Measurements from ENCODE around the gene CPD.
A peak's percentile ranks its signal among the peaks of the same experiment; 100 is the strongest.

Gene CPD

DNA sequence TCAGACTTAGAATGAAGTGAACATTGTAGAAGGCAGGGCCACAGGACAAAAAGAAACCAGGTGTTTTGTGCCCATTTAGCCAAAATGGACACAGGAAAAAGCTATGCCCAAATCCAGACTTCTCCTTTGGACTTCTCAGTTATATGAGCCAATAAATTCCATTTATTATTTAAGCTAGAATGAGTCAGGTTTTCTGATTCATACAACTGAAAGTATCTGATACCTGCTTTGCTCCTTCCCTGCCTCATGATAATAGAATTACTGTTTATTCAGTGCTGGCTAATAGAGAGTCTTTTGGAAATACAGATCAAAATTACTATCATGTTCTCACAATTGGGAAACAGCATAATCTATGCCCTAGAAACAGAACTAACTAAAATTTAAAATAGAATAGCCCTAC is 8.7 kb upstream of the CPD start:
- no peaks in the 10 kb centered on the region for H3K36me3 ChIP-seq (ENCODE audit: control insufficient read depth in 2 of 2, insufficient read depth in 2 of 2, low read length in 2 of 2)
- H3K27ac ChIP-seq (ENCODE audit: low read depth in 2 of 2, low read length in 2 of 2), result no peak overlapping the region
- H3K9me3 ChIP-seq (ENCODE audit: control insufficient read depth in 2 of 2, low read length in 2 of 2), result no peaks in the 10 kb centered on the region
- no peak overlapping the region for H3K9ac ChIP-seq (ENCODE audit: low read depth in 1 of 2, low read length in 2 of 2)
- H3K27me3 ChIP-seq (ENCODE audit: control insufficient read depth in 2 of 2, insufficient read depth in 2 of 2, low read length in 2 of 2), result no peaks in the 10 kb centered on the region
- H3K4me3 ChIP-seq (ENCODE audit: low read length in 2 of 2), result no peak overlapping the region
- peaks cover 2 to 3% of the 10 kb centered on the region in 2 donors for H3K4me1 ChIP-seq (ENCODE audit: control insufficient read depth in 2 of 2, insufficient read depth in 2 of 2, low read length in 2 of 2)

DNA sequence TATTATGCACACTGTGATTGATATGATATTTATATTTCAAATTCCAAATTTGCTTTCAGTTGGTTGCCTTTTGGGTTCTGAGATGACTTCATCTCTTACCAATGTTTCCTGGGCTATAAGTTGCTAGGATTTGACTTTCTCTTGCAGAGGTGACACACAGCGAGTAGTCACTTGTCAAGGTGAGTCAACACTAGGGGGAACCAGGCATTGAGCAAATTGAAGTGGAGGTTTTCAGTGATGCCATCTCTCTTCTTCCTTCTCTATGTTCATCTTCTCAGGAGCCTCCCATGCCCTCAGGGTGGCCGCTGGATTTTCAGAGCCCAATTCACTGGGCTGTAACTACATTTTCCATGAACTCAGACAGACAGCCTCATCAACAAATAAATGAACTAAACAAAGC is 6.0 kb upstream of the CPD start:
- H3K4me3 ChIP-seq (ENCODE audit: low read length in 2 of 2), result no peak overlapping the region
- H3K9me3 ChIP-seq (ENCODE audit: control insufficient read depth in 2 of 2, low read length in 2 of 2), result no peaks in the 10 kb centered on the region
- H3K9ac ChIP-seq (ENCODE audit: low read depth in 1 of 2, low read length in 2 of 2), result no peak overlapping the region
- H3K27ac ChIP-seq (ENCODE audit: low read depth in 2 of 2, low read length in 2 of 2), result no peak overlapping the region
- no peaks in the 10 kb centered on the region for H3K27me3 ChIP-seq (ENCODE audit: control insufficient read depth in 2 of 2, insufficient read depth in 2 of 2, low read length in 2 of 2)
- peaks cover 5 to 9% of the 10 kb centered on the region in 2 donors for H3K4me1 ChIP-seq (ENCODE audit: control insufficient read depth in 2 of 2, insufficient read depth in 2 of 2, low read length in 2 of 2)
- no peaks in the 10 kb centered on the region for H3K36me3 ChIP-seq (ENCODE audit: control insufficient read depth in 2 of 2, insufficient read depth in 2 of 2, low read length in 2 of 2)

DNA sequence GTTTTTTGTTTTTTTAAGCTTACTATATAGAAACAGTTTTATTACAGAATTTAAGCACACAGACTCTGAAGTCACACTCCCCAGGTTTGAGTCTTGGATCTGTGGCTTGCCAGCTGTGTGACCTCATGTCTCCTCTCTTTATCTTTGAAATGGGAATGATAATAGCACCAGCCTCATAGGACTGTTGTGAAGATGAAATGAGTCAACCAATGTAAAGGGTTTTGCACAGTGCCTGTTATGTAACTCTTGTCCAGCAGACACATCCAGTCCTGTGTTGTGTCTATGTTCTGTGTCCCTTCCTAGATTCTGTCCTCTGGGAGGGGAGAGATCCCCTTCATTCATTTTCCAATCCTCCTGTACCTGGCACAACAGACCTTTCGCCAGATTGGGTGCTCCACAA is 3.1 kb upstream of the CPD start:
- Histone ChIP-seq H3K9ac (ENCODE audit: low read depth in 1 of 2, low read length in 2 of 2) (no peak overlapping the region), H3K27ac (ENCODE audit: low read depth in 2 of 2, low read length in 2 of 2) (peak overlapping the region in 1 of 2 donors; percentile 42)

DNA sequence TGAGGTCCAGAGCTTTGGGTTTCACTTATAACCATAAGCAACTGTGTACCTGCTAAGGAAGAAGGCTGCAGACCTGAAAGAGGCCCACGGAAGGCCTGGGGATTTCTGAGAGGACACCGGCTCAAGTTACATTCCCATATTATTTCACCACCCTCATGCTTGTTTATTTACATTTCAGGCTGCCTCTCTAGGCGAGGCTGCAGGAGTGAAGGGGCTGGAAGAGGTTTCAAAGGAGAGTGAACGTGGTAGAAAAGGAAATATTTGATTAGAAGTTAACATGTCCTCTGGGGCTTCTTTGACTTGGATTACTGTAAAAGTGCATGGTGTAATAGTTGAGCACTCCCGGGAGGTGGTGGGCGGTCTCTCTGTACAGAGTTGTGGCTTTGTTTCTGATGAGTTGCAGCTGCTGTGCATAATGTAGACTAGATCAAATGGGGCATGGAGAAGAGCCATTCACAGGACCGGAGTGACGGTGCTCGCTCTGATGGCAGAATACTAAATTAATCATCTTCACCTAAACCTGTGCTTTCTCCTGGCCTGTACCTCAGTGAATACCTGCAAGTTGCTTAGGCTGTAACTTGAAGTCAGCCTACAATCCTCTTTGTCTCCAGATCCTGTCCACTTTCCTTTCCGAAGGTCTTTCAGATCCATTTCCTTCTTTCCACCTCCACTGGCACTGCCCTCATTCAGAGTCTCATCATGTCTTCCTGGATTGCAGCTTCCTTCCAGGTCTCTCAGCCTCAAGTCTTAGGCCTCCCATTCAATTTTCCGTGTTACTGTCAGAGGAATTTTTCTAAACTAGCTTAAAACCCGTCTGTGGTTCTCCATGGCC is 1.9 kb upstream of the CPD start:
- H3K9ac ChIP-seq (ENCODE audit: low read depth in 1 of 2, low read length in 2 of 2), result peak overlapping the region in 1 of 2 donors; percentile 26
- H3K4me1 ChIP-seq (ENCODE audit: control insufficient read depth in 2 of 2, insufficient read depth in 2 of 2, low read length in 2 of 2), result peaks cover 10 to 22% of the 10 kb centered on the region in 2 donors
- peak overlapping the region; percentile 41 to 42 for H3K27ac ChIP-seq (ENCODE audit: low read depth in 2 of 2, low read length in 2 of 2)
- no peaks in the 10 kb centered on the region for H3K36me3 ChIP-seq (ENCODE audit: control insufficient read depth in 2 of 2, insufficient read depth in 2 of 2, low read length in 2 of 2)
- no peak overlapping the region for H3K4me3 ChIP-seq (ENCODE audit: low read length in 2 of 2)
- no peaks in the 10 kb centered on the region for H3K9me3 ChIP-seq (ENCODE audit: control insufficient read depth in 2 of 2, low read length in 2 of 2)
- H3K27me3 ChIP-seq (ENCODE audit: control insufficient read depth in 2 of 2, insufficient read depth in 2 of 2, low read length in 2 of 2), result no peaks in the 10 kb centered on the region

More for the DNA sequence above, 3.1 kb upstream of the CPD start:
- Histone ChIP-seq H3K36me3 (ENCODE audit: control insufficient read depth in 2 of 2, insufficient read depth in 2 of 2, low read length in 2 of 2) (no peaks in the 10 kb centered on the region), H3K4me1 (ENCODE audit: control insufficient read depth in 2 of 2, insufficient read depth in 2 of 2, low read length in 2 of 2) (peaks cover 5 to 17% of the 10 kb centered on the region in 2 donors), H3K9me3 (ENCODE audit: control insufficient read depth in 2 of 2, low read length in 2 of 2) (no peaks in the 10 kb centered on the region), H3K27me3 (ENCODE audit: control insufficient read depth in 2 of 2, insufficient read depth in 2 of 2, low read length in 2 of 2) (no peaks in the 10 kb centered on the region), H3K4me3 (ENCODE audit: low read length in 2 of 2) (no peak overlapping the region)

DNA sequence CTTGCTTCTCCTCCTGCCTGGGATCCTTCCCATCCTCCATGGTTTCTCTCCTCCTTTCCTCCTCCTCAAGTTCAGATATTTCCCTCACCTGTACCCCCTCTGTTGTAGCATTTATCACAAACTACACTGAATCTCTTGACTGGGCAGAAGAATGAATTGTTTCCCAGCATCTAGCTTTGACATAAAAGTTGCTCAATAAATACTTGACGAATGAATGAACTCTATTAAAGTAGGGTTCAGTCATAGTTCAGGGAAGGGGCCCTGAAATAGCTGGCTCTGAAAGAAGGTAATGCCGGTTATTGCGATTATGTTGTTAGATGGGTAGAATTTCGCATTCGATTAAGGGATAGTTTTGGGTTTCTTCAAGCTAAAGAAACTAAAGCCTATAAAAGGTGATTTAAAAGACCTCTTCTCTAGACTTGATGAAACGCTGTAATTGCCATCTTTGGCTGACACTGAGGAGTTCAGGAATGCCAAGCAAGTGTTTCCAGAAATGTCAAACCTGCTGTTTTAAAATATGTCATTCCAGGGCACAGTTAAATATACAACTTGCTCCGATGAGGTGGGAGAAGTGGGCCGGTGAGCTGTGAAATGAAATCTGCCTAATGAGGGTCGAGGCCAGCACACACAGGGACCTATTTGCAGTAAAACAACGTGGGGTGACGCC is 1.0 kb upstream of the CPD start:
- Histone ChIP-seq H3K4me1 (ENCODE audit: control insufficient read depth in 2 of 2, insufficient read depth in 2 of 2, low read length in 2 of 2) (peaks cover 10 to 22% of the 10 kb centered on the region in 2 donors), H3K27me3 (ENCODE audit: control insufficient read depth in 2 of 2, insufficient read depth in 2 of 2, low read length in 2 of 2) (no peaks in the 10 kb centered on the region), H3K9ac (ENCODE audit: low read depth in 1 of 2, low read length in 2 of 2) (peak overlapping the region; percentile 66 to 83), H3K9me3 (ENCODE audit: control insufficient read depth in 2 of 2, low read length in 2 of 2) (no peaks in the 10 kb centered on the region), H3K36me3 (ENCODE audit: control insufficient read depth in 2 of 2, insufficient read depth in 2 of 2, low read length in 2 of 2) (no peaks in the 10 kb centered on the region), H3K27ac (ENCODE audit: low read depth in 2 of 2, low read length in 2 of 2) (peak overlapping the region; percentile 79 to 87), H3K4me3 (ENCODE audit: low read length in 2 of 2) (peak overlapping the region; percentile 66 to 78)

DNA sequence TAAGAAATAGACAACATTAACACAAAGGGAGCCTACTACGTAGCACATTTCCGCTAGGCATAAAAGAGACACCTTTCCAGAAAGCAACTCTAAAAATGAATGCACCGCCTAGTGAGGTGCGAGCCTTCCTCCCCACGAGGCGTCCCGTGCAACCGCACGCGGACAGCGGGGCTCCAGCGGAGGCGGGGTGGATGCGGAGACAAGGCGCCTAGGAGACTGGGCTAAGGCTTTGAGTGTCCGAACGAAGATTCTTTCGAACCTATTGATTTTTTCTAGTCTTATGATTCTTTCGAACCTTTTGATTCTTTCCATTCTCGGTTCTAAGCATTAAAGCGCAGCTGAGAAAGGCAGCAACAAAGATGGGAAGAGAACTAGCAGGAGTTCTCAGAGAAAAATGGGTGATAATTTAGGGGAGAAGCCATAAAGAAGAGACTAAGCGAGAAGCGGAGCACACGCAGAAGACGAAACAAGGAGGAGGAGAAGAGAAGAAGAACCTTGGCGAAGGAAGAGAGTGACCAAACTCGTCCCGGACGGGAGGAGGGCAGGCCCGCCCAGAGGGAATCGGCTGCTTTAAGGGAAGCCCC is 394 bp upstream of the CPD start:
- Histone ChIP-seq H3K9ac (ENCODE audit: low read depth in 1 of 2, low read length in 2 of 2) (peak overlapping the region; percentile 66 to 83), H3K36me3 (ENCODE audit: control insufficient read depth in 2 of 2, insufficient read depth in 2 of 2, low read length in 2 of 2) (no peaks in the 10 kb centered on the region), H3K9me3 (ENCODE audit: control insufficient read depth in 2 of 2, low read length in 2 of 2) (no peaks in the 10 kb centered on the region), H3K4me1 (ENCODE audit: control insufficient read depth in 2 of 2, insufficient read depth in 2 of 2, low read length in 2 of 2) (peaks cover 10 to 23% of the 10 kb centered on the region in 2 donors), H3K4me3 (ENCODE audit: low read length in 2 of 2) (peak overlapping the region; percentile 66 to 78), H3K27me3 (ENCODE audit: control insufficient read depth in 2 of 2, insufficient read depth in 2 of 2, low read length in 2 of 2) (no peaks in the 10 kb centered on the region), H3K27ac (ENCODE audit: low read depth in 2 of 2, low read length in 2 of 2) (peak overlapping the region; percentile 79 to 87)

DNA sequence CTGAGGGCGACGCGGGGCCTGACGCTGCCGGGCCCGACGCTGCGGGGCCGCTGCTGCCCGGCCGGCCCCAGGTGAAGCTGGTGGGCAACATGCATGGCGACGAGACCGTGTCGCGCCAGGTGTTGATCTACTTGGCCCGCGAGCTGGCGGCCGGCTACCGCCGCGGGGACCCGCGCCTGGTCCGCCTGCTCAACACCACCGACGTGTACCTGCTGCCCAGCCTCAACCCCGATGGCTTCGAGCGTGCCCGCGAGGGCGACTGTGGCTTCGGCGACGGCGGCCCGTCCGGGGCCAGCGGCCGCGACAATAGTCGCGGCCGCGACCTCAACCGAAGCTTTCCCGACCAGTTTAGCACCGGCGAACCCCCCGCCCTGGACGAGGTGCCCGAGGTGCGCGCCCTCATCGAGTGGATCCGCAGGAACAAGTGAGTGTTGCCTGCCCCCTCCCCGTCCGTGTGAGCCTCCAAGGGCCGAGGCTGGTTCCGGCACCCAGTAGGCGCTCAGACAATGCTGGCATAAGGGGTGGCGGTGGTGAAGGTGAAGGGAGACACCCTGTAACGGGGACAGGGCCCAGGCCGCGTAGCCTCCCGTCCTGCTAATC is 676 bp downstream of the CPD start:
- Histone ChIP-seq H3K4me1 (ENCODE audit: control insufficient read depth in 2 of 2, insufficient read depth in 2 of 2, low read length in 2 of 2) (peaks cover 10 to 23% of the 10 kb centered on the region in 2 donors), H3K36me3 (ENCODE audit: control insufficient read depth in 2 of 2, insufficient read depth in 2 of 2, low read length in 2 of 2) (no peaks in the 10 kb centered on the region), H3K27me3 (ENCODE audit: control insufficient read depth in 2 of 2, insufficient read depth in 2 of 2, low read length in 2 of 2) (no peaks in the 10 kb centered on the region), H3K9ac (ENCODE audit: low read depth in 1 of 2, low read length in 2 of 2) (peak overlapping the region; percentile 63 to 83), H3K9me3 (ENCODE audit: control insufficient read depth in 2 of 2, low read length in 2 of 2) (no peaks in the 10 kb centered on the region), H3K4me3 (ENCODE audit: low read length in 2 of 2) (peak overlapping the region; percentile 66 to 78), H3K27ac (ENCODE audit: low read depth in 2 of 2, low read length in 2 of 2) (peak overlapping the region; percentile 79 to 87)

DNA sequence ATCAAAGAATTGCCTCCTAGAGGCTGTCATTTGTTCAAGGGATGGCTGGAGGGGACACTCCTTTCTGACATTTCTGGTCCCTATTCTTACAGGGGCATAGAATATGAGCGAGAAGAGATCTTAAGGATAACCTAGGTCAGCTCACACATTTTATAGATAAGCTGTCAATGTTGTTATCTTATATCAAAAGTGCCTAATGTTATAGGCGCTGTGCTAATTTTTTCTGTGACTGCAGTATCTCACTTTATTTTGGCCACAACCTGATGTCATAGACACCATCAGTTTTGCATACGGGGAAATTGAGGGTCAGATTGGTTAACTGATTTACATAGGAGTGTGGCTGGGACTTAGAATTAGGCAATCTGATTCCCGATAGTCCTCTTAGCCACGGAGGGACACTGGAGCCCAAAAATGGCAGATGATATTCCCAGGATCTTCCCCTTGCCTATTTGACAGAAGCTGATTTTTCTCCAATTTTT is 1.2 kb downstream of the CPD start:
- H3K4me3 ChIP-seq (ENCODE audit: low read length in 2 of 2), result peak overlapping the region; percentile 66 to 78
- no peaks in the 10 kb centered on the region for H3K9me3 ChIP-seq (ENCODE audit: control insufficient read depth in 2 of 2, low read length in 2 of 2)
- H3K36me3 ChIP-seq (ENCODE audit: control insufficient read depth in 2 of 2, insufficient read depth in 2 of 2, low read length in 2 of 2), result peaks cover 0 to under 1% of the 10 kb centered on the region in 2 donors
- no peaks in the 10 kb centered on the region for H3K27me3 ChIP-seq (ENCODE audit: control insufficient read depth in 2 of 2, insufficient read depth in 2 of 2, low read length in 2 of 2)
- H3K4me1 ChIP-seq (ENCODE audit: control insufficient read depth in 2 of 2, insufficient read depth in 2 of 2, low read length in 2 of 2), result peaks cover 10 to 23% of the 10 kb centered on the region in 2 donors
- H3K27ac ChIP-seq (ENCODE audit: low read depth in 2 of 2, low read length in 2 of 2), result no peak overlapping the region
- H3K9ac ChIP-seq (ENCODE audit: low read depth in 1 of 2, low read length in 2 of 2), result peak overlapping the region; percentile 63 to 83

DNA sequence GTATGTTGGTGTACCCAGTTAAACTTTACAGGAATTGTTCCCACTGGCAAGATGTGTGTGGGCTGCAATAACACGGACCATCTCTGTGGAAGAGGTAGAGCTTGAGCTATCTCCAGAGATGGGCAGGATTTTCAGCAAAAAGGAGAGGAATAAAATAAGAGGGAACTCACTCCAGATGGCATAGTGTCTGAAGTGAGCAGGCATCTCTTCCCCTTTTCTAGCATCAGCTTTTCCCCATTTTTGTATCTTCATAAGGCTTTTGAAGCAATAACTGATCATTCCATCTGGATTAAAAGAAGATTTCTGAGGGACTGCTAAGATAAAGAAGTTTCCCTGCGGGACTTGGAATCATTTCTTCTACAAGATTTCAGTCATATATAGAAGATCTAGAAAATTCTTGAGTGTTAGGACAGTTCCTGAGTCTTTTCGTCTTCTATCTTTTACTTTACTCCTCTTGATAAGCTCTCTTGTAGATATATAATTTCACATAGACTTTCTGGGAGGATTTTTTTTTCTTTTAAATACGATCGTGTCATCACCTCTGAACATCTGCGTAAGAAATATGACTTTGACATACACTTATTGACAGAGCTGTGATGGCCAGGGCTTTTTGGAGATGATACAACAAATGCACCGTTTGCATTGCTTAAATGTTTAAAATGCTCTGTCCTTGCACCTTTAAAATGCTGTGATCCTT is 2.1 kb downstream of the CPD start:
- no peak overlapping the region for H3K27ac ChIP-seq (ENCODE audit: low read depth in 2 of 2, low read length in 2 of 2)
- no peak overlapping the region for H3K9ac ChIP-seq (ENCODE audit: low read depth in 1 of 2, low read length in 2 of 2)
- H3K27me3 ChIP-seq (ENCODE audit: control insufficient read depth in 2 of 2, insufficient read depth in 2 of 2, low read length in 2 of 2), result no peaks in the 10 kb centered on the region
- H3K9me3 ChIP-seq (ENCODE audit: control insufficient read depth in 2 of 2, low read length in 2 of 2), result no peaks in the 10 kb centered on the region
- peaks cover 4 to 8% of the 10 kb centered on the region in 2 donors for H3K36me3 ChIP-seq (ENCODE audit: control insufficient read depth in 2 of 2, insufficient read depth in 2 of 2, low read length in 2 of 2)
- peak overlapping the region; percentile 66 to 78 for H3K4me3 ChIP-seq (ENCODE audit: low read length in 2 of 2)
- peaks cover 10 to 23% of the 10 kb centered on the region in 2 donors for H3K4me1 ChIP-seq (ENCODE audit: control insufficient read depth in 2 of 2, insufficient read depth in 2 of 2, low read length in 2 of 2)
